Activated T-cell treated with anti-CD3 and anti-CD28 coated beads, Interleukin-2, amount 50 U/mL, for 72 hours (primary cell): ENCODE measurements around the gene ATP7A. TPM values are rescaled to one million over a fixed set of nuclear protein-coding genes. Genes with fewer than 3 reads are reported as not detected.

Experiments used
- ATAC-seq, 2 donors: fragments of 150-1000 bp; cut with Tn5 transposase; replicated peaks in 1 of 2; 2 replicates each; pipeline ENCODE4 v1.10.0; 2021; ENCODE audit warnings: moderate library complexity in 2 of 2, mild to moderate bottlenecking in 1 of 2
- DNase-seq, 2 donors: peaks; one replicate each; pipeline ENCODE4 v3.0.0; 2021 to 2022; ENCODE audit warnings: mixed read lengths in 1 of 2
- H3K27ac Mint-ChIP-seq: one replicate; pipeline ENCODE4 v1.8.0; 2022; ENCODE audit warnings: mild to moderate bottlenecking, moderate library complexity, mixed read lengths
- H3K27me3 Mint-ChIP-seq: one replicate; pipeline ENCODE4 v1.8.0; 2022; ENCODE audit warnings: low read depth, mixed read lengths
- H3K36me3 Mint-ChIP-seq, 2 donors: one replicate each; pipeline ENCODE4 v1.8.0; 2022; ENCODE audit warnings: mixed read lengths in 2 of 2, mild to moderate bottlenecking in 1 of 2; ENCODE audit not compliant: insufficient read depth in 2 of 2
- H3K4me1 Mint-ChIP-seq: one replicate; pipeline ENCODE4 v1.8.0; 2022; ENCODE audit warnings: low read depth, mixed read lengths
- H3K4me3 Mint-ChIP-seq, 2 donors: one replicate each; pipeline ENCODE4 v1.8.0; 2022; ENCODE audit warnings: mild to moderate bottlenecking in 2 of 2, mixed read lengths in 2 of 2, moderate library complexity in 2 of 2
- H3K9me3 Mint-ChIP-seq, 2 donors: one replicate each; pipeline ENCODE4 v1.8.0; 2022; ENCODE audit warnings: mixed read lengths in 2 of 2
- total RNA-seq, 2 donors: library from RNA; stranded (reverse); gene quantifications; one replicate each; pipeline ENCODE4 v1.2.3, GENCODE V29; 2022

Gene ATP7A
- total RNA-seq, 2 donors from 2014 or later, result 9.9 to 10.1 TPM

DNA sequence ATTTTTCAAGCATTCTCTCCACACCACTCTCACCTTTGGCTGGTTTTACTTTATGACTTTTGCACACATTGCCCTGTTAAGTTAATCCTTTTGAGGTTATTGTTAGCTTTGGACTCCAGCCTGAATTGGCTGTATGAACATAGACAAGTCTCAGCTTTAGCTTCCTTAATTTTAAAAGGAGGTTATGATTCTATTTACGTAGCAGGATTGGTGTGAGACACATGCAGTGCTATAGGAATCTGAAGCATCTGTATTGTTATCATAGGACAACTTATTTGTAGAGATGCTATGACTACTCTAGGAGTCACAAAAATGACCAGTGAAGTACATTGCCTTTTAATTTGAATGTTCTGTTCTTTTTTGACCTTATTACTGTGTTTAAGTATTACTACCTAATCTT is 43.2 kb downstream of the ATP7A start:
- H3K9me3 Mint-ChIP-seq, result peaks cover 0 to 3% of the 10 kb centered on the region in 2 donors
- H3K27ac Mint-ChIP-seq, result no peak overlapping the region
- no peaks in the 10 kb centered on the region for H3K27me3 Mint-ChIP-seq
- no peak for ATAC-seq
- no peaks in the 10 kb centered on the region for H3K4me1 Mint-ChIP-seq
- no peak for DNase-seq
- H3K4me3 Mint-ChIP-seq, result no peak overlapping the region
- peaks cover 0 to 2% of the 10 kb centered on the region in 2 donors for H3K36me3 Mint-ChIP-seq

DNA sequence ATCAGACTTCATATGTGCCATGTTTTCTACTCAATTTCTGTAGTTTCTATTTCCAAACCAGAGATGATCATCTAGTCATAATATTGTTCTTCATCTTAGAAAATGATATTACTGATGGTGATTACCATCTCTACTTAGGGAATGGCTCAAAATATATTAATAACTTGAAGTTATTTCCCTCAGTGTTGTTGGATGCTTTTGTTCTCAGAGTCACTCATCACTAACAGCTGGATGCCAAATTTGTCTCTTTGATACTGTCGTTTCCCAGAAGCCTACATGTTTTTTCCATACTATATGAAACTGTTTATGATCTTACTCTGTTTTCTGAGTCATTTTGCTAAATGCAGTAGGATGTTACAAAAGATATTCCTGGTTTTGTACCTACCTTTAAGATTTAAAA is 50.1 kb downstream of the ATP7A start:
- Mint-ChIP-seq H3K4me1 (peaks cover 38% of the 10 kb centered on the region), H3K9me3 (peaks cover 0 to 3% of the 10 kb centered on the region in 2 donors), H3K36me3 (peaks cover 0 to 5% of the 10 kb centered on the region in 2 donors), H3K27me3 (peaks cover 6% of the 10 kb centered on the region), H3K27ac (peak overlapping the region; percentile 71), H3K4me3 (peak overlapping the region; percentile 45 to 79)
- ATAC-seq, result peak; percentile 50 to 64
- DNase-seq, result no peak

- Mint-ChIP-seq H3K4me1 (peaks cover 38% of the 10 kb centered on the region), H3K27ac (peak overlapping the region; percentile 71), H3K27me3 (peaks cover 6% of the 10 kb centered on the region), H3K36me3 (peaks cover 0 to 5% of the 10 kb centered on the region in 2 donors), H3K4me3 (peak overlapping the region; percentile 45 to 79), H3K9me3 (peaks cover 2 to 3% of the 10 kb centered on the region in 2 donors)
- DNase-seq (no peak), ATAC-seq (peak; percentile 41 to 71)
Observed at GRCh38 chrX:77961063-77961462, 50.6 kb downstream of the ATP7A start.

- ATAC-seq (peak; percentile 57 to 59), DNase-seq (no peak)
- H3K4me1 Mint-ChIP-seq, result peaks cover 38% of the 10 kb centered on the region
- peak overlapping the region; percentile 71 for H3K27ac Mint-ChIP-seq
- H3K36me3 Mint-ChIP-seq, result peaks cover 0 to 5% of the 10 kb centered on the region in 2 donors
- peaks cover 0 to 2% of the 10 kb centered on the region in 2 donors for H3K9me3 Mint-ChIP-seq
- H3K4me3 Mint-ChIP-seq, result peak overlapping the region; percentile 79 to 84
- peaks cover 6% of the 10 kb centered on the region for H3K27me3 Mint-ChIP-seq
Observed at GRCh38 chrX:77962068-77962902, 51.8 kb downstream of the ATP7A start.

- H3K4me3 Mint-ChIP-seq, result no peak overlapping the region
- peaks cover 0 to 2% of the 10 kb centered on the region in 2 donors for H3K9me3 Mint-ChIP-seq
- ATAC-seq, result no peak
- peaks cover 0 to 3% of the 10 kb centered on the region in 2 donors for H3K36me3 Mint-ChIP-seq
- no peak for DNase-seq
- no peak overlapping the region for H3K27ac Mint-ChIP-seq
- H3K4me1 Mint-ChIP-seq, result peaks cover 17% of the 10 kb centered on the region
- peaks cover 6% of the 10 kb centered on the region for H3K27me3 Mint-ChIP-seq
Observed at GRCh38 chrX:77966361-77966760, 55.9 kb downstream of the ATP7A start.

- Mint-ChIP-seq H3K36me3 (peaks cover 0 to 3% of the 10 kb centered on the region in 2 donors), H3K9me3 (peaks cover 0 to 2% of the 10 kb centered on the region in 2 donors), H3K27me3 (peaks cover 2% of the 10 kb centered on the region), H3K4me1 (peaks cover 5% of the 10 kb centered on the region), H3K27ac (no peak overlapping the region), H3K4me3 (no peak overlapping the region)
- ATAC-seq, result no peak
- no peak for DNase-seq
Observed at GRCh38 chrX:77967631-77968030, 57.1 kb downstream of the ATP7A start.

DNA sequence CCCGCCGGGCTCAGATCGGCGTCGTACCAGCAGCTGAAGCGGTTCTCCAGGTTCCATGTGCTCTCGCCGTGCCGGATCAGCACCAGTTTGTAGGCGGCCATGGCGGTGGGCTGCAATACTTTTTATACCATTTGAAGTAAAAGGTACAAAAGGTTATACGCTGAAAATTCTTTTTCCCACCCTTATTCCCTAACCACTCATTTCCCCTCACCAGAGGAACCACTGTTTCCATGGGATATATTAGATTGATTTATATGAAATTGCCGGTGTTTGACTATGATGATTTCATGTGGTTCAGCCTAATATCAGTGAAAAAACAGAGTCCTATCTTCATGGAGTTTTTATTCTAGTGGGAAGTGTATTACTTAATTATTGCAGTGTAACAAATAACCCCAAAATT is 59.0 kb downstream of the ATP7A start, which contains the start of gene PGAM4:
Gene PGAM4, minus strand, starts transcription at position 101 of the 400 bp plus-strand sequence. Its CDS starts 0 bp downstream, at position 101.
- DNase-seq (no peak), ATAC-seq (no peak)
- Mint-ChIP-seq H3K4me3 (no peak within 1 kb of the TSS), H3K27ac (no peak within 1 kb of the TSS), H3K9me3 (peaks cover 0 to 2% of the 10 kb centered on the region in 2 donors), H3K36me3 (peaks cover 0 to 2% of the 10 kb centered on the region in 2 donors), H3K27me3 (no peaks in the 10 kb centered on the region), H3K4me1 (no peaks in the 10 kb centered on the region)

GRCh38 chrX:77975755-77976154 is 65.3 kb downstream of the ATP7A start:
- Mint-ChIP-seq H3K27me3 (peaks cover 7% of the 10 kb centered on the region), H3K36me3 (peaks cover 0 to 2% of the 10 kb centered on the region in 2 donors), H3K9me3 (no peaks in the 10 kb centered on the region), H3K4me3 (no peak overlapping the region), H3K27ac (no peak overlapping the region), H3K4me1 (no peaks in the 10 kb centered on the region)
- DNase-seq (no peak), ATAC-seq (no peak)

- Mint-ChIP-seq H3K9me3 (no peaks in the 10 kb centered on the region), H3K27me3 (peaks cover 7% of the 10 kb centered on the region), H3K4me1 (no peaks in the 10 kb centered on the region), H3K4me3 (no peak overlapping the region), H3K27ac (no peak overlapping the region), H3K36me3 (peaks cover 0 to 2% of the 10 kb centered on the region in 2 donors)
- ATAC-seq (no peak), DNase-seq (no peak)
Observed at GRCh38 chrX:77977095-77977494, 66.6 kb downstream of the ATP7A start.

DNA sequence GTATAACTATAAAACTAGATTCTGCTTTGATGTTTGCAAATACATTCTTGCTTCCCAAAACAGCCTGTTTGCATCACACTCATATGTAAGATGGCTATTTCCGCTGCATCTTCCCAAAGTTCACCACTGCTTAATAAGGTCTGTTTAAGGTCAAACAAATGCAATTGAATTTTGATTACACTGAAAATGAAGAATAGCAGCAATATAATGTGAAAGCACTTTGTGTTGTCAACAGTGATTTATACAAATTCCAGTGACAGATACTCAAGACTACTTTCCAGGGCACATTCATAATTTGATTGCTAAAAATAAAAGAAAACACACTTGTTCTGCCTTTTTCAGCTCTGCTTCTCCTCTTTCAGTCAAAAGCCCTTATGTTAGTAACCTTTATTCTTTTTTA is 67.0 kb downstream of the ATP7A start:
- no peaks in the 10 kb centered on the region for H3K4me1 Mint-ChIP-seq
- no peak overlapping the region for H3K27ac Mint-ChIP-seq
- H3K27me3 Mint-ChIP-seq, result peaks cover 7% of the 10 kb centered on the region
- peaks cover 0 to 2% of the 10 kb centered on the region in 2 donors for H3K36me3 Mint-ChIP-seq
- H3K9me3 Mint-ChIP-seq, result no peaks in the 10 kb centered on the region
- ATAC-seq (no peak), DNase-seq (no peak)
- H3K4me3 Mint-ChIP-seq, result no peak overlapping the region

DNA sequence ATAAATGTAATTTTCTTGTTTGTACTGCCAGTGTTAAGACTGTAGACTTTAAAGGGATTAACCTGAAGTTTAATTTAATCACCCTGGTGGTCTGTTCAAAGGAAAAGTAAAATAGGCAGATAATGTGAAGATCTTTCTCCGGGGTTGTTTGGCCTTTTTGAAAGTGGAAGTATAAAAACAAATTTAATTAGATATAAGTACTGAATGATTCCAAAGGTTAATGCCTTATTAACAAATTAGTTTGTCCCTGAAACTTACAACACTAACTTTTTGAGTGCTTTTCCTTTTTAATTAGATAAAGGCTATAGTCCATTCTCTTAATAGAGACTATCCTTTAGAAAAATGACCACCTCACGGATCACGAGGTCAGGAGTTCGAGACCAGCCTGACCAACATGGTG is 69.4 kb downstream of the ATP7A start:
- Mint-ChIP-seq H3K9me3 (no peaks in the 10 kb centered on the region), H3K4me3 (no peak overlapping the region), H3K4me1 (no peaks in the 10 kb centered on the region), H3K27me3 (peaks cover 7% of the 10 kb centered on the region), H3K36me3 (peaks cover 0 to 2% of the 10 kb centered on the region in 2 donors), H3K27ac (no peak overlapping the region)
- ATAC-seq (no peak), DNase-seq (no peak)

DNA sequence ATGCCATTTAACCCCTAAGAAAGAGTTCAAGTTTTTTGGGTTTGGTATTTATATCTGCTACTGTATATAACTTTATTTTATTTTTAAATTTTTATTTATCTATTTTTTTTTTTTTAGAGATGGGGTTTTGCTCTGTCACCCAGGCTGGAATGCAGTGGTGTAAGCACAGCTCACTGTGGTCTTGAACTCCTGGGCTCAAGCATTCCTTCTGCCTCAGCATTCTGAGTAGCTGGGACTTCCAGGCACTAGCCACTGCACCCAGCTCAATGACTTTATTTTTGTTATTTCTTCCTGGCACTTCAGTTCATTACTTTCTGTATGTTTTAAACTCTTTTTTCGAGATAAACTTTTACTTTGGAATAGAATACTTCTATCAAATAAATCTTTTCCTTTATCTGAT is 101.4 kb downstream of the ATP7A start:
- H3K36me3 Mint-ChIP-seq, result peaks cover 1 to 4% of the 10 kb centered on the region in 2 donors
- peaks cover 8% of the 10 kb centered on the region for H3K27me3 Mint-ChIP-seq
- H3K4me3 Mint-ChIP-seq, result no peak overlapping the region
- no peaks in the 10 kb centered on the region for H3K4me1 Mint-ChIP-seq
- H3K27ac Mint-ChIP-seq, result no peak overlapping the region
- DNase-seq (no peak), ATAC-seq (no peak)
- no peaks in the 10 kb centered on the region for H3K9me3 Mint-ChIP-seq

DNA sequence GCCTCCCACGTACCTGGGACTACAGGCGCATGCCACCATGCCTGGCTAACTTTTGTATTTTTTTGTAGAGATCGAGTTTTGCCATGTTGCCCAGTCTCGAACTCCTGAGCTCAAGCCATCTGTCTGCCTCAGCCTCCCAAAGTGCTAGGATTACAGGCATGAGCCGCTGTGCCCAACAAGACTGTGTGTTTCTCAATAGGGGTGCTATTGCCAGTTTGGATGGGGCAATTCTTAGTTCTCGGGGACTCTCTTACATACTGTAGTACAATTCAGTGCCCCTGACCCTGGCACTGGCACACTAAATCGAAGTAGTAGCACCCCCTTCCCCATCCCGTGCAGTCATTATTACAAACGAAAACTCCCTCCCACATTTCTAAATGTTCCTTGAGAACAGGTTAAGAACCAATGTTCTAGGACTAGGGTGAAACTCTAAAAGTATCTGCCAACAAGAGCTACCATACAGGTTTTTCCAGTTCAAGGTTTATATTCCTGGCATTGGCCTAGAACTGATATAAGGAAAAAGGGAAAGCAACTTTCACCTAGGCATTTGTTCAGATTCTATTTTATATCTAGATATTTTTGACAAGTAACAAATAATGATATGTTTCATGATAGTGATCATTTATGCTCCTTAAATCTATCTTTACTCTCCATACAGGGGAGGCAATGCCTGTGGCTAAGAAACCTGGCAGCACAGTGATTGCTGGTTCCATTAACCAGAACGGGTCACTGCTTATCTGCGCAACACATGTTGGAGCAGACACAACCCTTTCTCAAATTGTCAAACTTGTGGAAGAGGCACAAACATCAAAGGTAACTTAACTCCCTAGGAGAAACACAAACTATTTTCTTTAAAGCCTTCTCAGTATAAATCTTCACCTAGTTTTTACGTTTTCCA is 109.3 kb downstream of the ATP7A start:
- Mint-ChIP-seq H3K4me1 (peaks cover 7% of the 10 kb centered on the region), H3K4me3 (no peak overlapping the region), H3K36me3 (peaks cover 1 to 4% of the 10 kb centered on the region in 2 donors), H3K27ac (no peak overlapping the region), H3K9me3 (no peaks in the 10 kb centered on the region), H3K27me3 (peaks cover 6% of the 10 kb centered on the region)
- DNase-seq (no peak), ATAC-seq (no peak)
